MM.1S (cell line): ENCODE data around the gene SDC3.

Experiments
- EZH2 ChIP-seq: fragments of 300-600 bp; sonication (generic); optimal IDR thresholded peaks from 2 replicates; pipeline ENCODE3; 2017; ENCODE audit warnings: low read depth, mild to moderate bottlenecking, antibody characterized with exemption, low read length, mixed read lengths
- TF ChIP-seq, protein P1 (sequence below): fragments of 300-600 bp; sonication (generic); IDR thresholded peaks from 2 replicates; pipeline ENCODE4 v1.5.1; 2016; ENCODE audit warnings: antibody characterized with exemption, low read length, mixed read lengths

DNA sequence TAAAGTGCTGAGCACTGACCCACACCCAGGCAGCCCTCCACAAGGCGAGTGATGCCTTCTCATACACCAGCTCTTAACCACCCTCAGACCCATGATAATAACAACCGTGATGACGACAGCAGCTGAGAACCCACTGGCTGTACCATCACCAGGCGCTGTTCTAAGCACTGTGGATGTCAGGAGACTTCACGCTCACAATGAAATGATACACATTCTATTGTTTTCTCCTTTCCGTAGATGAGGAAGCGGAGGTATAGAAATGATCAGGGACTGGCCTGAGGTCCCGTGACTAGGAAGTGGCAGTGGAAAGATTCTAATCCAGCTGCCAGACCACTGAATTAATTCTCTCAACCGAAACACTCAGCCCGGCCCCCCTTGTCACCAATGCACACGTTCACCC is 32.6 kb downstream of the SDC3 start:
- TF ChIP-seq, protein P1, sequence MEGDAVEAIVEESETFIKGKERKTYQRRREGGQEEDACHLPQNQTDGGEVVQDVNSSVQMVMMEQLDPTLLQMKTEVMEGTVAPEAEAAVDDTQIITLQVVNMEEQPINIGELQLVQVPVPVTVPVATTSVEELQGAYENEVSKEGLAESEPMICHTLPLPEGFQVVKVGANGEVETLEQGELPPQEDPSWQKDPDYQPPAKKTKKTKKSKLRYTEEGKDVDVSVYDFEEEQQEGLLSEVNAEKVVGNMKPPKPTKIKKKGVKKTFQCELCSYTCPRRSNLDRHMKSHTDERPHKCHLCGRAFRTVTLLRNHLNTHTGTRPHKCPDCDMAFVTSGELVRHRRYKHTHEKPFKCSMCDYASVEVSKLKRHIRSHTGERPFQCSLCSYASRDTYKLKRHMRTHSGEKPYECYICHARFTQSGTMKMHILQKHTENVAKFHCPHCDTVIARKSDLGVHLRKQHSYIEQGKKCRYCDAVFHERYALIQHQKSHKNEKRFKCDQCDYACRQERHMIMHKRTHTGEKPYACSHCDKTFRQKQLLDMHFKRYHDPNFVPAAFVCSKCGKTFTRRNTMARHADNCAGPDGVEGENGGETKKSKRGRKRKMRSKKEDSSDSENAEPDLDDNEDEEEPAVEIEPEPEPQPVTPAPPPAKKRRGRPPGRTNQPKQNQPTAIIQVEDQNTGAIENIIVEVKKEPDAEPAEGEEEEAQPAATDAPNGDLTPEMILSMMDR, result no peak
- no peak for TF ChIP-seq EZH2
